Activated CD8-positive, alpha-beta memory T cell treated with anti-CD3 and anti-CD28 coated beads, Interleukin-2, amount 50 U/mL, for 24 hours (primary cell): ENCODE results near the gene ZKSCAN1.
"Not testable (repeated sequence)": the region's sequence is repeated elsewhere in the genome, so short reads cannot be mapped to it uniquely, and the experiment has no call there.

ENCODE experiments used
- DNase-seq: peaks from one replicate; pipeline ENCODE4 v3.0.0-alpha.2; 2020; ENCODE audit errors: extremely low read depth

ZKSCAN1 gene

GRCh38 chr7:100003711-100004661, 11.4 kb upstream of the ZKSCAN1 start:
- no peak for DNase-seq

- no peak for DNase-seq
Measured at GRCh38 chr7:100007887-100008286, 7.5 kb upstream of the ZKSCAN1 start.

- DNase-seq, result no peak
Measured at GRCh38 chr7:100008525-100008924, 6.9 kb upstream of the ZKSCAN1 start.

GRCh38 chr7:100009952-100010351, 5.4 kb upstream of the ZKSCAN1 start:
- not testable (repeated sequence) for DNase-seq

GRCh38 chr7:100010901-100011300, 4.5 kb upstream of the ZKSCAN1 start:
- no peak for DNase-seq

GRCh38 chr7:100011516-100011915, 3.9 kb upstream of the ZKSCAN1 start:
- no peak for DNase-seq

- DNase-seq, result not testable (repeated sequence)
Measured at GRCh38 chr7:100012385-100013327, 2.7 kb upstream of the ZKSCAN1 start.

GRCh38 chr7:100013328-100013676, 2.1 kb upstream of the ZKSCAN1 start:
- DNase-seq, result no peak

- DNase-seq, result no peak
Measured at GRCh38 chr7:100016215-100016901, 962 bp downstream of the ZKSCAN1 start.

GRCh38 chr7:100017300-100017699, 1.9 kb downstream of the ZKSCAN1 start:
- DNase-seq, result no peak

GRCh38 chr7:100017875-100018274, 2.5 kb downstream of the ZKSCAN1 start:
- no peak for DNase-seq

- no peak for DNase-seq
Measured at GRCh38 chr7:100019908-100020307, 4.5 kb downstream of the ZKSCAN1 start.

- no peak for DNase-seq
Measured at GRCh38 chr7:100021297-100021696, 5.9 kb downstream of the ZKSCAN1 start.

- DNase-seq, result no peak
Measured at GRCh38 chr7:100022621-100023020, 7.2 kb downstream of the ZKSCAN1 start.

- DNase-seq, result no peak
Measured at GRCh38 chr7:100023526-100023925, 8.1 kb downstream of the ZKSCAN1 start.

GRCh38 chr7:100024020-100024619, 8.7 kb downstream of the ZKSCAN1 start:
- DNase-seq, result no peak

GRCh38 chr7:100027197-100027596, 11.8 kb downstream of the ZKSCAN1 start:
- no peak for DNase-seq

GRCh38 chr7:100029596-100029995, 14.2 kb downstream of the ZKSCAN1 start:
- no peak for DNase-seq

GRCh38 chr7:100033526-100033925, 18.1 kb downstream of the ZKSCAN1 start:
- no peak for DNase-seq

GRCh38 chr7:100034871-100035510, 19.6 kb downstream of the ZKSCAN1 start:
- no peak for DNase-seq

GRCh38 chr7:100035876-100036275, 20.5 kb downstream of the ZKSCAN1 start:
- DNase-seq, result no peak
